H9 (cell line): ENCODE data around the gene FAXDC2. TPM values are rescaled to one million over a fixed set of nuclear protein-coding genes. Genes with fewer than 3 reads are reported as not detected.

ENCODE experiments used
- DNase-seq: peaks from one replicate; pipeline ENCODE4 v3.0.0-alpha.2; 2017
- H2AFZ ChIP-seq: one replicate; pipeline ENCODE4 v1.6.1; 2013; ENCODE audit warnings: mild to moderate bottlenecking, low read length, control low read depth, moderate library complexity
- H2AK5ac ChIP-seq: 2 replicates; pipeline ENCODE4 v1.6.1; 2013; ENCODE audit warnings: low read length, control low read depth, mixed read lengths; ENCODE audit not compliant: insufficient read length
- H2BK120ac ChIP-seq: one replicate; pipeline ENCODE4 v1.6.1; 2013; ENCODE audit warnings: low read depth, mild to moderate bottlenecking, low read length, control low read depth, inconsistent platforms; ENCODE audit not compliant: poor library complexity, severe bottlenecking
- H2BK12ac ChIP-seq: 2 replicates; pipeline ENCODE4 v1.6.1; 2013; ENCODE audit warnings: low read length, control low read depth, mixed read lengths, low read depth; ENCODE audit not compliant: insufficient read length
- H2BK15ac ChIP-seq: 2 replicates; pipeline ENCODE4 v1.6.1; 2013; ENCODE audit warnings: low read depth, low read length, control low read depth
- H2BK20ac ChIP-seq: one replicate; pipeline ENCODE4 v1.6.1; 2013; ENCODE audit warnings: low read depth, mild to moderate bottlenecking, low read length, control low read depth, inconsistent platforms; ENCODE audit not compliant: poor library complexity, severe bottlenecking
- H2BK5ac ChIP-seq: 2 replicates; pipeline ENCODE4 v1.6.1; 2013; ENCODE audit warnings: low read length, control low read depth, mixed read lengths; ENCODE audit not compliant: insufficient read length
- H3K14ac ChIP-seq: 2 replicates; pipeline ENCODE4 v1.6.1; 2013; ENCODE audit warnings: low read length, control low read depth; ENCODE audit not compliant: insufficient read depth
- H3K18ac ChIP-seq: 2 replicates; pipeline ENCODE4 v1.6.1; 2013; ENCODE audit warnings: low read depth, mild to moderate bottlenecking, mixed read lengths, low read length, control low read depth; ENCODE audit not compliant: insufficient read length
- H3K23ac ChIP-seq: 2 replicates; pipeline ENCODE4 v1.6.1; 2013; ENCODE audit warnings: low read length, control low read depth, mixed read lengths, low read depth; ENCODE audit not compliant: insufficient read length
- H3K23me2 ChIP-seq: 2 replicates; pipeline ENCODE4 v1.6.1; 2013; ENCODE audit warnings: low read depth, mild to moderate bottlenecking, mixed read lengths, low read length, control low read depth; ENCODE audit not compliant: insufficient read length, poor library complexity, severe bottlenecking
- H3K27ac ChIP-seq: 2 replicates; pipeline ENCODE4 v1.5.1; 2013; ENCODE audit warnings: low read length, control low read depth, mixed read lengths, low read depth; ENCODE audit not compliant: insufficient read length
- H3K27me3 ChIP-seq: 2 replicates; pipeline ENCODE4 v1.6.1; 2013; ENCODE audit warnings: low read length, control low read depth, inconsistent platforms; ENCODE audit not compliant: insufficient read depth
- H3K4ac ChIP-seq: 2 replicates; pipeline ENCODE4 v1.6.1; 2013; ENCODE audit warnings: low read depth, mild to moderate bottlenecking, control low read depth, inconsistent platforms, low read length, moderate library complexity
- H3K4me1 ChIP-seq: 2 replicates; pipeline ENCODE4 v1.6.1; 2013; ENCODE audit warnings: low read length, control low read depth, inconsistent platforms; ENCODE audit not compliant: insufficient read depth
- H3K4me2 ChIP-seq: 2 replicates; pipeline ENCODE4 v1.6.1; 2013; ENCODE audit warnings: low read length, control low read depth, mixed read lengths; ENCODE audit not compliant: insufficient read length, insufficient read depth
- H3K56ac ChIP-seq: 2 replicates; pipeline ENCODE4 v1.6.1; 2013; ENCODE audit warnings: low read depth, mild to moderate bottlenecking, mixed read lengths, low read length, control low read depth; ENCODE audit not compliant: insufficient read length
- H3K79me1 ChIP-seq: 2 replicates; pipeline ENCODE4 v1.6.1; 2013; ENCODE audit warnings: low read depth, mild to moderate bottlenecking, moderate library complexity, low read length, control low read depth, inconsistent platforms; ENCODE audit not compliant: insufficient read depth, poor library complexity, severe bottlenecking
- H3K79me2 ChIP-seq: 2 replicates; pipeline ENCODE4 v1.6.1; 2013; ENCODE audit warnings: low read length, control low read depth, inconsistent platforms; ENCODE audit not compliant: insufficient read depth
- H3K9ac ChIP-seq: 2 replicates; pipeline ENCODE4 v1.6.1; 2013; ENCODE audit warnings: low read length, control low read depth, mixed read lengths; ENCODE audit not compliant: insufficient read length; ENCODE audit errors: extremely low read depth
- H3K9me3 ChIP-seq: one replicate; pipeline ENCODE4 v1.6.1; 2013; ENCODE audit warnings: low read depth, low read length, inconsistent platforms; ENCODE audit not compliant: control insufficient read depth
- H3T11ph ChIP-seq: one replicate; pipeline ENCODE4 v1.6.1; 2013; ENCODE audit warnings: mild to moderate bottlenecking, low read length, control low read depth, inconsistent platforms
- H4K20me1 ChIP-seq: one replicate; pipeline ENCODE4 v1.6.1; 2013; ENCODE audit not compliant: control insufficient read depth, insufficient read length, insufficient read depth
- H4K5ac ChIP-seq: 2 replicates; pipeline ENCODE4 v1.6.1; 2013; ENCODE audit warnings: low read depth, mild to moderate bottlenecking, mixed read lengths, low read length, control low read depth; ENCODE audit not compliant: insufficient read length
- H4K8ac ChIP-seq: replicated peaks from 2 replicates; pipeline ENCODE4 v1.6.1; 2013; ENCODE audit warnings: low read length, control low read depth, mixed read lengths, low read depth; ENCODE audit not compliant: insufficient read length
- H4K91ac ChIP-seq: 2 replicates; pipeline ENCODE4 v1.6.1; 2013; ENCODE audit warnings: low read depth, mild to moderate bottlenecking, moderate library complexity, mixed read lengths, low read length, control low read depth; ENCODE audit not compliant: insufficient read length
- H3K27ac Mint-ChIP-seq, 3 experiments: 2 replicates in 2 of 3; 3 replicates in 1 of 3; pipeline ENCODE4 v1.8.0; 2020 to 2021; ENCODE audit warnings: mixed read lengths in 3 of 3, mild to moderate bottlenecking in 1 of 3, moderate library complexity in 1 of 3
- H3K27me3 Mint-ChIP-seq: 2 replicates; pipeline ENCODE4 v1.8.0; 2021; ENCODE audit warnings: low read depth, mild to moderate bottlenecking, moderate library complexity, mixed read lengths
- H3K36me3 Mint-ChIP-seq, 3 experiments: 2 replicates in 2 of 3; 3 replicates in 1 of 3; pipeline ENCODE4 v1.8.0; 2020 to 2021; ENCODE audit warnings: low read depth in 3 of 3, mixed read lengths in 3 of 3; ENCODE audit not compliant: insufficient read depth in 1 of 3
- H3K4me1 Mint-ChIP-seq, 2 experiments: 2 replicates each; pipeline ENCODE4 v1.8.0; 2020; ENCODE audit warnings: mixed read lengths in 2 of 2
- H3K4me3 Mint-ChIP-seq, 2 experiments: 2 replicates in 1 of 2; 3 replicates in 1 of 2; pipeline ENCODE4 v1.8.0; 2020 to 2021; ENCODE audit warnings: mild to moderate bottlenecking in 2 of 2, mixed read lengths in 2 of 2, moderate library complexity in 1 of 2
- H3K9me3 Mint-ChIP-seq, 2 experiments: 2 replicates in 1 of 2; 3 replicates in 1 of 2; pipeline ENCODE4 v1.8.0; 2020; ENCODE audit warnings: mild to moderate bottlenecking in 2 of 2, mixed read lengths in 2 of 2, moderate library complexity in 1 of 2
- CTCF ChIP-seq: fragments of 200-600 bp; sonication (generic); conservative IDR thresholded peaks from 3 replicates; pipeline ENCODE4 v1.8.0; 2021; ENCODE audit warnings: antibody characterized with exemption, mild to moderate bottlenecking
- WGBS: extraction: QIAGEN DNeasy Blood & Tissue Kit; methylation state at CpG from one replicate; pipeline ENCODE4 v1.1.7; 2013; ENCODE audit warnings: missing lambda C conversion rate, low lambda C conversion rate, mixed read lengths; ENCODE audit not compliant: insufficient read length; ENCODE audit errors: extremely low coverage; 5-methylcytosine and 5-hydroxymethylcytosine counted together
- total RNA-seq: library from RNA; stranded (reverse); gene quantifications from 2 replicates; pipeline ENCODE4 v1.2.1, GENCODE V29; 2021

The FAXDC2 gene
- total RNA-seq, 1 experiment from 2014 or later = 3.0 TPM

- Mint-ChIP-seq H3K36me3 (no peaks in the 10 kb centered on the region; a peak in 1 of 7 replicates), H3K4me1 (peaks cover 21 to 24% of the 10 kb centered on the region in 2 experiments), H3K4me3 (peak overlapping the region in 1 of 2 experiments; percentile 83; a peak in 2 of 5 replicates), H3K27ac (peak overlapping the region in 2 of 3 experiments; percentile 58 to 97; a peak in 2 of 7 replicates), H3K27me3 (no peaks in the 10 kb centered on the region), H3K9me3 (no peaks in the 10 kb centered on the region)
- Histone ChIP-seq H3K23me2 (no peaks in the 10 kb centered on the region), H2AK5ac (no peak overlapping the region), H2BK120ac (no peak overlapping the region), H3K56ac (no peak overlapping the region), H3K9me3 (no peaks in the 10 kb centered on the region), H3K4me1 (no peaks in the 10 kb centered on the region), H3K23ac (no peak overlapping the region), H3K79me2 (no peaks in the 10 kb centered on the region), H3T11ph (no peak overlapping the region), H3K9ac (no peak overlapping the region), H3K18ac (no peak overlapping the region), H3K79me1 (no peaks in the 10 kb centered on the region), H2BK15ac (no peak overlapping the region), H3K4ac (no peak overlapping the region), H3K14ac (no peak overlapping the region), H2BK12ac (no peak overlapping the region), H2BK5ac (no peak overlapping the region), H4K20me1 (no peaks in the 10 kb centered on the region), H4K91ac (no peak overlapping the region), H4K5ac (no peak overlapping the region), H3K27me3 (no peaks in the 10 kb centered on the region), H4K8ac (no peak overlapping the region), H3K27ac (no peak overlapping the region), H2BK20ac (no peak overlapping the region), H3K4me2 (no peak overlapping the region), H2AFZ (no peak overlapping the region)
- WGBS = no CpG with 5 or more reads among the region's 6 CpGs
- TF ChIP-seq CTCF = no peak
- no peak for DNase-seq
Observed at GRCh38 chr5:154849264-154849785, 1.1 kb downstream of the FAXDC2 start.
